HepG2 (cell line): ENCODE measurements around the gene GALNT12.

Experiments used
- GATAD1 ChIP-seq: IDR thresholded peaks from 2 replicates; pipeline ENCODE4 v1.6.1; 2016; ENCODE audit warnings: missing genetic modification reagents, missing compliant biosample characterization
- MAZ ChIP-seq, 2 experiments: sonication (generic) in 1 of 2; formaldehyde crosslinking in 1 of 2; IDR thresholded peaks; 2 replicates each; pipeline versions ENCODE4 v1.5.0 to v1.6.1; 2012 to 2020; ENCODE audit warnings: low read depth in 2 of 2, mild to moderate bottlenecking in 2 of 2, borderline replicate concordance in 1 of 2, improper control_type of control experiment in 1 of 2, low read length in 1 of 2, missing genetic modification reagents in 1 of 2, moderate library complexity in 1 of 2
- MEIS2 ChIP-seq: sonication (generic); formaldehyde crosslinking; IDR thresholded peaks from 2 replicates; pipeline ENCODE4 v1.9.0; 2021; ENCODE audit warnings: mild to moderate bottlenecking, missing genetic modification reagents
- POLR2AphosphoS5 ChIP-seq: IDR thresholded peaks from 2 replicates; pipeline ENCODE4 v1.6.1; 2012; ENCODE audit warnings: low read depth, low read length

DNA sequence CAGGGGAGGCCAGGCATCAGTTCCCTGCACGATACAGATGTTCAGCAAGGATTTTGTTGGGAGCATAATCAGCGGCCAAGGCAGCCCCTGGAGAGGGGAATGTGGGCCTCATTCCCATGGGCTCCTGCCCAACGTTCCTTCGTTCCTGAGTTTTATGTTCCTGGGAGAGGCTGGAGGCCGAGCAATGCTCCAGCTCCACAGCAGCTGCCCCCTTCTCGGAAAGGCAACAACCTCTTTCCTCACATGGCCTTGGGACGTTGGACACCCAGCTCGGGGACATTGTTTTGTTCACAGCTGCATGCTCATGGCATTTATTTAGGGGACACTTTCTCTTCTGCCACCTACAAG, 72.5 kb downstream of the GALNT12 start:
- TF ChIP-seq POLR2AphosphoS5 = no peak
- TF ChIP-seq MAZ (IDR thresholded peaks at IDR 0.05; ENCODE audit: borderline replicate concordance, low read depth, low read length) = no peak
- TF ChIP-seq MAZ (CRISPR knock-in tag; IDR thresholded peaks at IDR 0.05; ENCODE audit: low read depth) = no peak
- no peak for TF ChIP-seq MEIS2 (CRISPR knock-in tag)
- TF ChIP-seq GATAD1 (CRISPR knock-in tag) = no peak
